Stimulated activated CD8-positive, alpha-beta memory T cell treated with anti-CD3 and anti-CD28 coated beads, Interleukin-4, amount 100 ng/mL, for 4 hours (primary cell): ENCODE results near the gene BICD1.

ENCODE experiments used
- DNase-seq, 2 donors: peaks; one replicate each; pipeline ENCODE4 v3.0.0-alpha.2; 2020; ENCODE audit warnings: low read depth in 2 of 2, low spot score in 1 of 2

BICD1 gene

GRCh38 chr12:32334371-32334777 lies 227.7 kb downstream of the BICD1 start:
- DNase-seq, result no peak

- no peak for DNase-seq
These were observed 229.6 kb downstream of the BICD1 start for GRCh38 chr12:32336261-32336660.

DNA sequence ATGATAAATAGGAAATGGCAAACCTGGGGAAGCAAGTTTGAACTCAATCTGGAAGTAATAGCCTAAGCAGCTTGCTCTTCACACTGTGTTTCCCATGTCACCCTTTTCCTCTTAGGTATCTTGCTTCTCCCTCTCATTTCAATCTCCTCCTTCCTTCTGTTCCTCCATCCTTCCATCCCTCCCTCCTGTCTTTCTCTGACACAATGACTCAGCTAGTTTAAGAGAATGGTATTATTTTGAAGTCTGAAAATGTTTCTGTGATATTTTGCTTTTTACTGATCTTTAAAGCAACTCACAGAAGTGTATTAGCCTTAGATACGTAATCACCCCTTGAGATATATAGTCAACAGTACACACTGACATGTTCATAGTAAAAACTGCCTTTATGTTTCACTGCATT lies 236.8 kb downstream of the BICD1 start:
- DNase-seq, result no peak

- DNase-seq, result no peak
These were observed 237.4 kb downstream of the BICD1 start for GRCh38 chr12:32344047-32344446.

DNA sequence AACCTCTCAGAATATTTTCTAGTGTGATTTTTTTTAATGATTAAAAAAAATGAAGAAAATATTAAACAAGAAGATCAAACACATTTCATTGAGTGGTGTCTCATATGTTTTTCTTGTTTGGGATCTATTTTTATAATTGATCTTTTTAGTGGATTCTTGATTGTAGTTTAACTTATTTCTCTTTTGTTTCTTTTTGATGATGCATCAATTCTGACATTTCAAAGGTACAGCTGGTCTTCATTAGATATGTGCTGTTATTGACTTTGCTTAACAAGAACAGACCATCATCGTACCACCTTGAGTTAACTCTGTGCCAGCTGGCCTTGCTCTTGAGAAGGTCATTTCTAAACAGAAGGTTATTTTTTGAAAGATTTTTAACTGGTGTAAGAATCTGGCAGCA lies 246.9 kb downstream of the BICD1 start:
- DNase-seq, result no peak

DNA sequence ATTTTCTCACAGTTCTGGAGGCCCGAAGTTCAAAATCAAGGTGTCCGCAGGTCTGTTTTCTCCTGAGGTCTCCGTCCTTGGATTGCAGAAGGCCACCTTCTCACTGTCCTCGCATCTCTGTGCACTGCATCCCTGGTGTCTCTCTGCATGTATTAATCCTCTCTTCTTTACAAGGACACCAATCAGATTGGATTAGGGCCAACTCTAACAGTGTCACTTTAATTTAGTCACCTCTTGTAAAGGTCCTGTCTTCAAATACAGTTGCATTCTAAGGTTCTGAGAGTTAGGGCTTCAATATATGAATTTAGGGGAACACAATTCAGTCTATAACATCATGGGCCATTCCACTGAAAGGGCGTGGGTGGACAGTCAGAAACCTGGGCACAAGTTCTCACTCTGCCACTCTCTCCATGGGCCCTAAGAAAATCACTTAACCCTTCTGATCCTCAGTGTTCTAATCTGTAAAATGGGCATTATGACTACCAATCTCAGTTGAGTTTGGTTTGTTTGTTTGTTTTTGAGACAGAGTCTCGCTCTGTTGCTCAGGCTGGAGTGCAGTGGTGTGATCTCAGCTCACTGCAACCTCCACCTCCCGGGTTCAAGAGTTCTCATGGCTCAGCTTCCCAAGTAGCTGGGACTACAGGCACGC lies 251.1 kb downstream of the BICD1 start:
- no peak for DNase-seq

DNA sequence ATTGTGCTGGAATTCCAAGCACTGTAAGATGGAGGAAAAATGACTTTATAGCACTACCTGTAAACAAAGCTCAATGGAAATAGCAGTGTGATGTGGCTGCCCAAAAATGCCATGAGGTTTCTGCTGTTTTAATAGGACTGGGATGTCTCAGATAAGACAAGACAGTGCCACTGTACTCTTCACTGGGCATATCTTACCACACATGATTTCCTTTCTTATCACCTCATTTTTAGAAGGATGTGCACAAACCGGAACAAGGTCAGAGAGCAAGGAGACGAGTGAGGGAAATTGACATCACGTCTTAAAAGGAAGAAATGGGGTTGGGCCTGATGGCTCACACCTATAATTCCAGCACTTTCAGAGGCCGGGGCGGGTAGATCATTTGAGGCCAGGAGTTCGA lies 254.3 kb downstream of the BICD1 start:
- no peak for DNase-seq

- no peak for DNase-seq
These were observed 256.2 kb downstream of the BICD1 start for GRCh38 chr12:32362892-32363291.

- peak in 1 of 2 donors; percentile 2 for DNase-seq
These were observed 258.9 kb downstream of the BICD1 start for GRCh38 chr12:32365473-32366064.

DNA sequence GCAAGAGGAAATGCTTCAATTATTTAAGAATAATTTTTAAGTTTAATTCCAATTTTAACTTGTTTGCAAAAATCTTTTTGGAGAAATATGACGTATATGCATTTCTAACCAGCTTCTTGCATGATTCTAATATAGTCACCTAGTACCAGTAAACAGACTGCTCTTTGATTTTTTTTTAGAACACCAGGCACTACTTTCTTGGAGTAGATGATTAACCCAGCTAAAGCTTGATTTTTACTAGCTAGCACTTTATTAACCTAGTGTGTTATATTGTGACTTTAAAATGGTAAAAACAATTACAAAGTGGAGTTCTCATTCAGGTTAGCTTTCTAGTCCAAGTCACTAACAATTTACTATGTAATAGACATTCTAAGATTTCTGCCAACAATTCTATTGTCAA lies 260.1 kb downstream of the BICD1 start:
- DNase-seq, result no peak

DNA sequence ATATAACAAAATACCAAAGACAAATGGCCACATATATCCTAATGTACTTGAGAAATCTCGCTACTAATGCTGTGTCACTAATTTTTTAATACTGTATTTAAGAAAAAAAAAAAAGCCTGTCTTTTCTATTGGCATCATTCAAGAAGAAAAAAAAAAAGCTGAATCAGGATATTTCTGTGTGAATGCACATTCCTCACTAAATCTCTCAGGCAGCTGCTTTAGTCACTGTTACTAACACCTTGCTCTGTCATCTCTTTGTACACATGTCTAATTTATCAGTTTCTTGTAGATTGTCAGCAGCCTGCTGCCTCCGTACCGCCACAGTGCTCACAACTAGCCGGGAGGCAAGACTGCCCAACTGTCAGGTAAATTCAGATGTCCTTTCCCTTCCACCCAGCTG lies 260.7 kb downstream of the BICD1 start:
- no peak for DNase-seq

DNA sequence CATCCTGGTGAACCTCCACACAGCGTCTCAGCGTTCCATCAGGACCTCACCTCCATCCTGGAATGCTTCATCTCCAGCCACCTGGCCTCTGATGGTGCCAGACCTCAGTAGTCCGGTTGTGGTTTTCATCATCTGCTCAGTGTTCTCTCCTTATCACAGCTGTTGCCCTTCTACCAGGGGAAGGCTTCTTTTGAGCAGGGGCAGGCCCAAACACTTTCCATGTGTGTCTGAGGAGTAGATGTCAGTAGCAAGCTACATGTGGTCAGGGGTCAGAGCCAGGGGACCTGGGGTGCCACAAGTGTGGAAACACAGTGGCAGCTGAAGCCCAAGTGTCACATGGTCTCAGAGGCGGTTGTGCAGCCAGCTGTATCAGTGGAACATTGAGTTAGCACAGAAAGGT lies 262.6 kb downstream of the BICD1 start:
- no peak for DNase-seq

DNA sequence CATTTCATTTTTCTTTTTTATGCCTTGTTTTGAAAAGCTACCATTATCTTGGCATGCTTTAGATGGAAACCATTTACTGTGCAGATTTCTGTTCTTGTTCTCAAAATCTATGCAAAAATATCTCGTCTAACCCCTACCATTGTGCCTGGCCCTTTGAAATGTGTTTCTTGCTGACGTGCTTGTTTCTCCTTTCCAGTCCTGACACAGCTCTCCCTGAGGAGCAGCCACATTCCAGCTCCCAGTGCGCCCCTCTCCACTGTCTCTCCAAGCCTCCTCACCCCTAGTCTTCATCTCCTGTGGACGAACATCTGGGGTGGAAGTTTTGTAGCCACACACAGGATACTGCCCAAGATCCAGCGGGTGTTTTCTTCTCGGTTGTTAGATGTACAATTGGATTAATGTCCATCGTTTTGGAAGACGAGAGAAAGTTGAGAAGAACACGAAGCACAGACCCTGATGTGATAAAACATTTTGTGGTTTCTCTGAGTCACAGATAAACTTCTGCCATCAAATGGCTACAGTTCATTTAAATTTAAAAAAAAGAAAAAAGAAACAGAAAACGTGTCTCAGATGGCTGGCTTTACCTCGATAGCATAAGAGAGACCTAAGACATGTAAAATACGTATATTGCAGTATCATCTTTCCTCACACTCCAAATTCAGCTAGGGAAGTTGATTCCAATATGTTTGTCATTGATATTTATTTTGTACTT lies 270.9 kb downstream of the BICD1 start:
- no peak for DNase-seq

DNA sequence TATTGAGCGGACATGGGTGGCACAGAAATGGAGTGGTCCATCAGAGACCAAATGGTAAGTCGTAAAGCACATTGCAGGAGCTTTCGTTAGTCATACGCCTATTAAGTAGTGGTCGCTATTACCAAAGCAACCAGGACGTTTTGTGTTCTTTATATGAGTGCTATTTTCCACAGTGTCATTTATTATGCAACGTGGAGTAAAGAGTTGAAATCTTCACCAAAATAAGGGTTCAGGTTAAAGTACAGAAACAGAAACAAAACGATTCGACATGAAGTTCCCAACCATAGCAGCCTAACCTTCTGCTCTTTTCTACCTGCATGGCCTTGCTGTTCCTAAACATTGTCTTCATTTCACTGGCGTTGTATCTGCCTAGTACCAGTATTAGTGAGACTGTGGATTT lies 272.6 kb downstream of the BICD1 start:
- no peak for DNase-seq

DNA sequence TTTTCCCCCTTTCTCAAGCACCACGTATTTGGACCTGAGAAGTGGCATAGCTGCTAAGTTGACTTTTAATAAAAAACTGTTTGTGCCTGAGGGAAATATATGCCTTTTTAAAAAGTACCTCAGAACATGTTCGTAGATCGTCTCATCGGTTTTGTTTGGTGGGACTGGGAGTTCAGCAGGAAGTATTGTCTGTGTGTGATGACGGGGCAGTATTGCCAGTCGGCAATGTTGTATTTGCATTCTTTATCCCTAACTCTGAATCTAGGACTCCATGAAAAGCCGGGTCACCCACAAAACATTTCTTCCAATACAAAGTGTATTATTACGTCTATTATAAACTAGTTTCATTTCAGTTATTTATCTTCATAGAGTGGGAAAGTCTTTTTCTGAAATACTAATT lies 273.0 kb downstream of the BICD1 start:
- no peak for DNase-seq

DNA sequence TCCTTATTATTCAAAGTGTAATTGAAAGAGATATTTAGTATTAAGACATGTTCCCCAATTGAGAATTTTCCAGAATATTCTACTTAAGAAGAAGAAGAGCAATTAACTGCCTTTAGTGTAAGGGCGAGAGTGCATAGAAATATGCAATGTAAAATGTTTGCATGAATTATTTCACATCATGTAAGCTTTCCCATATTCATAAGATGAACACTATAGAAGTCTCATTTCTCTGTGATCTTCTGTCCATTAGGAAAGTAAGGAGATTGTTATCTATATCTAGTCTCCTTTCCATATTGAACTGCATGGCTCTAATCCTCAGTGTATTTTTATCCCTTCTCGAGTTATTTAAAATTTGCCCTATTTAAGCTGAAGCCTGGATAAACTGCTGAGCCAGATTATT lies 275.6 kb downstream of the BICD1 start:
- no peak for DNase-seq

- DNase-seq, result no peak
These were observed 284.0 kb downstream of the BICD1 start for GRCh38 chr12:32390572-32391219.

GRCh38 chr12:32395026-32395425 lies 288.4 kb downstream of the BICD1 start:
- DNase-seq, result no peak

- no peak for DNase-seq
These were observed 291.0 kb downstream of the BICD1 start for GRCh38 chr12:32397696-32398095.

- DNase-seq, result no peak
These were observed 291.5 kb downstream of the BICD1 start for GRCh38 chr12:32398181-32398580.

- no peak for DNase-seq
These were observed 292.2 kb downstream of the BICD1 start for GRCh38 chr12:32398816-32399369.
